ENCODE data around the gene FOXK1. TPM values are rescaled to one million over a fixed set of nuclear protein-coding genes. Genes with fewer than 3 reads are reported as not detected.
A peak's percentile ranks its signal among the peaks of the same experiment; 100 is the strongest.

Gene FOXK1
- total RNA-seq (2016; rRNA removed; fragmentation: Illumina TruSeq; extraction: Trizol) (8.8 and 9.7 TPM in 2 replicates), polyA plus RNA-seq (2011; rRNA removed) (4.6 and 4.7 TPM in 2 replicates), polyA minus RNA-seq (2011; rRNA and poly(A)+ RNA removed; ENCODE audit: low replicate concordance) (16.6 and 23.1 TPM in 2 replicates), Bru-seq, nascent RNA (percentile 74 among the genes with signal in this experiment), BruChase-seq, experiment 1, labeled RNA remaining after a 6-hour chase (percentile 87 among the genes with signal in this experiment), BruChase-seq, experiment 2, labeled RNA remaining after a 2-hour chase (percentile 84 among the genes with signal in this experiment)
- 20.0 and 23.4 TPM in 2 replicates for total RNA-seq (2016; cell fraction: cytosol; rRNA removed; fragmentation: Illumina TruSeq; extraction: Trizol; ENCODE audit: low read depth)
- total RNA-seq (2016; cell fraction: insoluble cytoplasmic fraction; rRNA removed; fragmentation: Illumina TruSeq; extraction: Trizol), result 7.9 and 8.8 TPM in 2 replicates
- total RNA-seq (2016; cell fraction: membrane; rRNA removed; fragmentation: Illumina TruSeq; extraction: Trizol), result 8.0 and 8.3 TPM in 2 replicates
- 9.2 and 12.0 TPM in 2 replicates for total RNA-seq (2016; cell fraction: nucleus; rRNA removed; fragmentation: Illumina TruSeq; extraction: Trizol)
- polyA plus RNA-seq (2011; cell fraction: cytosol; rRNA removed), result 1.7 and 2.8 TPM in 2 replicates
- polyA plus RNA-seq (2011; cell fraction: nucleus; rRNA removed), result 17.7 and 24.7 TPM in 2 replicates
- polyA plus RNA-seq (2012), result 4.4 and 4.8 TPM in 2 replicates
- polyA plus RNA-seq (2016; cell fraction: cytosol; fragmentation: Illumina TruSeq; extraction: Trizol; ENCODE audit: low read depth), result 0.55 and 0.96 TPM in 2 replicates
- polyA plus RNA-seq (2016; cell fraction: insoluble cytoplasmic fraction; fragmentation: Illumina TruSeq; extraction: Trizol; ENCODE audit: low read depth), result 3.9 and 5.8 TPM in 2 replicates
- polyA plus RNA-seq (2016; cell fraction: membrane; fragmentation: Illumina TruSeq; extraction: Trizol; ENCODE audit: low read depth), result 0.41 and 0.84 TPM in 2 replicates
- 15.3 and 17.1 TPM in 2 replicates for polyA plus RNA-seq (2016; cell fraction: nucleus; fragmentation: Illumina TruSeq; extraction: Trizol; ENCODE audit: insufficient read depth, low read depth)
- polyA minus RNA-seq (2011; cell fraction: cytosol; rRNA and poly(A)+ RNA removed), result 12.9 and 14.4 TPM in 2 replicates
- polyA minus RNA-seq (2011; cell fraction: nucleus; rRNA and poly(A)+ RNA removed), result 16.2 and 17.8 TPM in 2 replicates
- long read RNA-seq, experiment 1, partial matches to known transcripts, result 0 of 5 reads
- long read RNA-seq, experiment 1, other reads (novel, unspliced or antisense), result 5 of 5 reads
- long read RNA-seq, experiment 2, full-length matches to known transcripts, result 4 of 20 reads
- long read RNA-seq, experiment 2, partial matches to known transcripts, result 1 of 20 reads
- long read RNA-seq, experiment 2, other reads (novel, unspliced or antisense), result 15 of 20 reads

GRCh38 chr7:4681886-4682620 lies at the start of gene FOXK1:
Gene FOXK1, plus strand, starts transcription at chr7:4682295. Its CDS starts 14 bp downstream, at chr7:4682309.
- POLR2A ChIA-PET, result interaction anchor here (1.5 to 3.4 kb wide), 2 partner anchors 31 to 41 kb away, joined by 4 to 46 read pairs; no protein-coding TSS in a partner anchor
- TF ChIP-seq CCAR2 (optimal IDR thresholded peaks at IDR 0.05; ENCODE audit: low read depth, low read length) (no peak), PRDM15 (CRISPR knock-in tag; IDR thresholded peaks at IDR 0.05) (peak; percentile 97), GLI4 (CRISPR knock-in tag; IDR thresholded peaks at IDR 0.05; ENCODE audit: borderline replicate concordance) (no peak), YY1 (IDR thresholded peaks at IDR 0.05; ENCODE audit: insufficient read depth, insufficient replicate concordance, low read depth, low read length) (peak; percentile 88), ZNF143 (CRISPR knock-in tag; IDR thresholded peaks at IDR 0.05) (peak; percentile 52), PBX2 (CRISPR knock-in tag; IDR thresholded peaks at IDR 0.05) (no peak), ZNF3 (CRISPR knock-in tag; IDR thresholded peaks at IDR 0.05) (no peak), NFATC3 (CRISPR knock-in tag; IDR thresholded peaks at IDR 0.05) (no peak), WIZ (CRISPR knock-in tag; IDR thresholded peaks at IDR 0.05) (no peak), PCBP1 (IDR thresholded peaks at IDR 0.05; ENCODE audit: borderline replicate concordance, low read depth, low read length) (no peak), MEIS2 (CRISPR knock-in tag; IDR thresholded peaks at IDR 0.05) (peak; percentile 57), RBFOX2 (IDR thresholded peaks at IDR 0.05; ENCODE audit: low read depth, low read length) (peak; percentile 46), POLR2G (IDR thresholded peaks at IDR 0.05; ENCODE audit: low read depth, low read length) (no peak)

More at GRCh38 chr7:4681886-4682620, at the start of gene FOXK1:
- CTCF ChIA-PET (ENCODE audit: low intra/inter-chr PET ratio, low total read pairs), result interaction anchor here (1.5 kb wide), 1 partner anchor 40 kb away, joined by 5 read pairs; no protein-coding TSS in a partner anchor
- Histone ChIP-seq H3K9me3 (ENCODE audit: low read length) (no peaks in the 10 kb centered on the region), H2AFZ (ENCODE audit: low read length) (no peak within 1 kb of the TSS), H3K4me3 (replicated peaks in 1 of 3; ENCODE audit: insufficient read depth in 1 of 3, low read depth in 2 of 3, low read length in 3 of 3) (peak within 1 kb of the TSS; percentile 87 to 99 (median 90)), H3K36me3 (replicated peaks in 1 of 2; ENCODE audit: control insufficient read depth in 1 of 2, insufficient read depth in 2 of 2, low read length in 2 of 2) (peaks cover 0 to 11% of the 10 kb centered on the region in 2 experiments; a peak in 1 of 5 replicates), H3K27me3 (ENCODE audit: control insufficient read depth in 1 of 2, insufficient read depth in 2 of 2, low read length in 2 of 2) (peaks cover 0 to 4% of the 10 kb centered on the region in 2 experiments; a peak in 1 of 5 replicates), H3K9ac (ENCODE audit: insufficient read depth, low read depth, low read length) (peak within 1 kb of the TSS; percentile 86), H3K27ac (ENCODE audit: extremely low read length, insufficient read depth, low read length) (peak within 1 kb of the TSS; percentile 71), H3K79me2 (ENCODE audit: insufficient read depth, low read length) (peaks cover 42% of the 10 kb centered on the region), H4K20me1 (ENCODE audit: insufficient read depth, low read length) (peaks cover 19% of the 10 kb centered on the region), H3K4me1 (ENCODE audit: insufficient read depth, low read length) (peaks cover 37% of the 10 kb centered on the region), H3K4me2 (ENCODE audit: low read depth, low read length) (peak within 1 kb of the TSS; percentile 77)
- intact Hi-C loops (cut with micrococcal nuclease; ENCODE audit: unreplicated experiment), result loop anchor here (2.0 to 5.0 kb wide), 3 partner anchors 41 to 71 kb away; no protein-coding TSS in a partner anchor
- ATAC-seq, result peak; percentile 43
- BruUV-seq (replicated peaks), result no TSS peak
- no peak for FAIRE-seq
- in situ Hi-C loops (cut with HindIII; ENCODE audit: extremely low pct_ligation_motif_present, low pct_unique_long_range_greater_than_20kb), result loop anchor here (5.0 kb wide), 2 partner anchors 35 to 70 kb away; no protein-coding TSS in a partner anchor
- WGBS (ENCODE audit: low lambda C conversion rate), result 46% methylated on average over 4 of the region's 116 CpGs
- DNase-seq (ENCODE audit: low spot score), result no peak

Measured in HepG2 (cell line).